HCT116 (cell line): Measurements from ENCODE around the gene CA10. TPM values are rescaled to one million over a fixed set of nuclear protein-coding genes. Genes with fewer than 3 reads are reported as not detected.

Experiments used
- ATAC-seq: fragments of 200-7000 bp; cut with Tn5 transposase; 2 replicates; pipeline ENCODE4 v1.9.1; 2020; ENCODE audit warnings: mild to moderate bottlenecking, moderate library complexity
- BruUV-seq: library from RNA; stranded (reverse); fragments of 400-500 nt; replicated peaks from 2 replicates; lab custom pipeline; 2021; lab: Mats Ljungman, UMichigan
- CTCF ChIA-PET: fragments of 300-600 bp; sonication (Branson Sonifier 250); formaldehyde crosslinking; loops from one replicate; lab custom pipeline; 2021; ENCODE audit warnings: antibody characterized with exemption; lab: Charles Lee
- POLR2A ChIA-PET: fragments of 300-600, 350-600 bp; sonication (Branson Sonifier 250); formaldehyde crosslinking; loops from one replicate; lab custom pipeline; 2021; ENCODE audit warnings: antibody characterized with exemption; lab: Charles Lee
- RAD21 ChIA-PET, 2 experiments: fragments of 300-600 bp; sonication (Branson Sonifier 250); formaldehyde crosslinking; loops; one replicate each; lab custom pipeline; 2023; ENCODE audit warnings: low total read pairs in 2 of 2; ENCODE audit not compliant: uncharacterized antibody in 2 of 2, unreplicated experiment in 2 of 2, low non-redundant PET in 1 of 2; lab: Charles Lee
- DNase-seq: peaks from one replicate; pipeline ENCODE4 v3.0.0-alpha.2; 2010; ENCODE audit warnings: low read depth, low spot score
- H2AFZ ChIP-seq: fragments of 200-600 bp; shearing (Covaris generic), sonication (generic); 2 replicates; pipeline ENCODE4 v1.6.1; 2017; ENCODE audit warnings: low read depth, mixed run types, mixed read lengths, antibody characterized with exemption, low read length; ENCODE audit not compliant: poor library complexity, severe bottlenecking
- H3K27ac ChIP-seq: 2 replicates; pipeline ENCODE4 v1.5.1; 2012; ENCODE audit warnings: low read depth, low read length
- H3K27me3 ChIP-seq: fragments of 200-600 bp; sonication (generic); 2 replicates; pipeline ENCODE4 v1.6.1; 2016; ENCODE audit warnings: mixed run types, low read length, mixed read lengths; ENCODE audit not compliant: insufficient read depth
- H3K36me3 ChIP-seq, 2 experiments: fragments of 200-500 bp in 1 of 2; fragments of 200-600 bp in 1 of 2; sonication (Bioruptor generic) in 1 of 2; sonication (generic) in 1 of 2; 2 replicates each; pipeline versions ENCODE4 v1.5.1 to v1.6.1; 2014 to 2016; ENCODE audit warnings: low read length in 2 of 2, inconsistent platforms in 1 of 2, mixed read lengths in 1 of 2, mixed run types in 1 of 2; ENCODE audit not compliant: insufficient read depth in 2 of 2, control insufficient read depth in 1 of 2
- H3K4me1 ChIP-seq, 2 experiments: fragments of 200-600 bp in 1 of 2; sonication (generic) in 1 of 2; 2 replicates each; pipeline versions ENCODE4 v1.5.1 to v1.6.1; 2012 to 2017; ENCODE audit warnings: low read length in 2 of 2, inconsistent platforms in 1 of 2, mild to moderate bottlenecking in 1 of 2, mixed read lengths in 1 of 2, mixed run types in 1 of 2, moderate library complexity in 1 of 2; ENCODE audit not compliant: insufficient read depth in 2 of 2, control insufficient read depth in 1 of 2
- H3K4me2 ChIP-seq: fragments of 200-600 bp; sonication (generic); 2 replicates; pipeline ENCODE4 v1.6.1; 2017; ENCODE audit warnings: mixed run types, low read length, mixed read lengths
- H3K4me3 ChIP-seq, 2 experiments: fragments of 200-600 bp in 1 of 2; sonication (generic) in 1 of 2; replicated peaks in 1 of 2; 2 replicates each; pipeline ENCODE4 v1.5.1; 2011 to 2016; ENCODE audit warnings: low read length in 2 of 2, control low read depth in 1 of 2, low read depth in 1 of 2, mild to moderate bottlenecking in 1 of 2, mixed read lengths in 1 of 2, mixed run types in 1 of 2
- H3K79me2 ChIP-seq: fragments of 200-600 bp; sonication (generic); 2 replicates; pipeline ENCODE4 v1.6.1; 2017; ENCODE audit warnings: mild to moderate bottlenecking, mixed run types, low read length, moderate library complexity, mixed read lengths; ENCODE audit not compliant: insufficient read depth
- H3K9ac ChIP-seq: fragments of 200-600 bp; sonication (generic); 2 replicates; pipeline ENCODE4 v1.6.1; 2016; ENCODE audit warnings: low read length, mixed read lengths
- H3K9me2 ChIP-seq: fragments of 200-600 bp; sonication (generic), shearing (Covaris generic); 2 replicates; pipeline ENCODE4 v1.6.1; 2017; ENCODE audit warnings: mixed run types, mild to moderate bottlenecking, moderate library complexity; ENCODE audit not compliant: insufficient read depth
- H3K9me3 ChIP-seq, 2 experiments: fragments of 200-500 bp in 1 of 2; fragments of 200-600 bp in 1 of 2; sonication (Bioruptor generic) in 1 of 2; sonication (generic) in 1 of 2; 2 replicates each; pipeline ENCODE4 v1.6.1; 2014 to 2017; ENCODE audit warnings: low read length in 2 of 2, mixed read lengths in 2 of 2, inconsistent platforms in 1 of 2, low read depth in 1 of 2, mild to moderate bottlenecking in 1 of 2, mixed run types in 1 of 2, moderate library complexity in 1 of 2; ENCODE audit not compliant: control insufficient read depth in 1 of 2, insufficient read depth in 1 of 2
- H4K20me1 ChIP-seq: fragments of 200-600 bp; sonication (generic), shearing (Covaris generic); 2 replicates; pipeline ENCODE4 v1.6.1; 2017; ENCODE audit warnings: mixed run types, mild to moderate bottlenecking, moderate library complexity; ENCODE audit not compliant: insufficient read depth
- CEBPB ChIP-seq: IDR thresholded peaks from 2 replicates; pipeline ENCODE4 v1.6.1; 2012; ENCODE audit warnings: low read depth
- ELF1 ChIP-seq: IDR thresholded peaks from 2 replicates; pipeline ENCODE4 v1.6.1; 2012; ENCODE audit warnings: low read depth, borderline replicate concordance
- EZH2 ChIP-seq: fragments of 200-600 bp; sonication (generic); IDR thresholded peaks from 2 replicates; pipeline ENCODE4 v1.6.1; 2017; ENCODE audit warnings: antibody characterized with exemption, mixed run types
- JUND ChIP-seq: IDR thresholded peaks from 2 replicates; pipeline ENCODE4 v1.6.1; 2012
- POLR2AphosphoS5 ChIP-seq: IDR thresholded peaks from 2 replicates; pipeline ENCODE4 v1.6.1; 2011; ENCODE audit warnings: mild to moderate bottlenecking, low read depth, low read length, moderate library complexity
- RAD21 ChIP-seq: IDR thresholded peaks from 2 replicates; pipeline ENCODE4 v1.6.1; 2012; ENCODE audit warnings: low read depth, mild to moderate bottlenecking
- TCF7L2 ChIP-seq: IDR thresholded peaks from 2 replicates; pipeline ENCODE4 v1.7.0; 2011; ENCODE audit warnings: borderline replicate concordance, inconsistent platforms; ENCODE audit not compliant: insufficient read depth, insufficient read length; ENCODE audit errors: extremely low read depth
- intact Hi-C: fragments of 100-400 bp; cut with micrococcal nuclease; formaldehyde crosslinking; loops from 2 replicates; pipeline ENCODE4 v1.10.0; 2022
- total RNA-seq: library from RNA; stranded (reverse); gene quantifications from one replicate; pipeline ENCODE4 v1.2.1, GENCODE V29; 2021; ENCODE audit not compliant: unreplicated experiment
- TF ChIP-seq, protein P1 (sequence below): IDR thresholded peaks from 2 replicates; pipeline ENCODE4 v1.6.1; 2011; ENCODE audit warnings: mild to moderate bottlenecking, low read length, moderate library complexity; ENCODE audit not compliant: insufficient replicate concordance; ENCODE audit errors: extremely low read depth
- TF ChIP-seq, protein P2 (sequence below): IDR thresholded peaks from 2 replicates; pipeline ENCODE4 v1.6.1; 2012; ENCODE audit warnings: low read depth
- TF ChIP-seq, protein P3 (sequence below), 3 experiments: fragments of 200-600 bp in 1 of 3; sonication (generic) in 1 of 3; IDR thresholded peaks in 2 of 3; conservative IDR thresholded peaks in 1 of 3; 2 replicates each; pipeline ENCODE4 v1.5.1; 2012 to 2017; ENCODE audit warnings: low read depth in 2 of 3, low read length in 2 of 3, antibody characterized with exemption in 1 of 3, borderline replicate concordance in 1 of 3, control low read depth in 1 of 3, mild to moderate bottlenecking in 1 of 3, mixed read lengths in 1 of 3, mixed run types in 1 of 3, moderate library complexity in 1 of 3; ENCODE audit not compliant: insufficient read depth in 1 of 3

CA10 gene
- total RNA-seq, 1 experiment from 2014 or later = not detected

DNA sequence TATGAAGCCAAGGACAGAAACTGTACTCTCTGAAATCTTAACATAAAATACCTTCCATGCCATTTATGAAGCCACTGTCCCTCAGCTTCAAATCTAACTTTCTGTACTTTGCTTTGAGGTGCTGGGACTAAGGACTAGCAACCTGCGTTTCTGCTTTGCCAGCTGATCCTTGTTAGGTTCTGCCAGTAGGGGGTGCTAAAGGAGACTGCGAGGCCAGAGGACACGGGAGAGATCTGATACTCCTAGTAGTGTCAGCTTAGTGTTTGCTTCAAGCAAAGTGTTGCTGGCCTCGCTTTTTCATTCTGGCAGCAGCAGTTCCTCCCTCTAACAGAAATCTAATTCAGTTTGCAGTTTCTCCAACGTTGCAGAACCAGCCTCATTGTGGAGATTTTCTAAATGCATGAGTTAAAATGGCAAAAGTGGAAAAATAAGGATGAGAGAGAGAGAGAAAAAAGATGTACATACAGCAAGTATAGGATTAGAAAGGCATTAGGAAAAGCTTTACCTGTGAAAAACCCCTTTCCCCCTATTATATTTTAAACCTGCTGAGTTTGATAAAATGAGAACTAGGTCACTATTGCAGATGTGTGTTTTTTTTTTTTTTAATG is 297.5 kb downstream of the CA10 start:
- H3K9ac ChIP-seq = no peak overlapping the region
- intact Hi-C loops = no loop called here
- H2AFZ ChIP-seq = no peak overlapping the region
- ChIA-PET POLR2A (no interaction called here), RAD21 (no interaction called here), CTCF (interaction anchor here (1.2 kb wide), 1 partner anchor 489 kb away, joined by 3 read pairs; no protein-coding TSS in a partner anchor)
- H3K36me3 ChIP-seq = no peaks in the 10 kb centered on the region
- no peak overlapping the region for H3K4me3 ChIP-seq
- H3K9me3 ChIP-seq = no peaks in the 10 kb centered on the region; a peak in 1 of 4 replicates
- BruUV-seq = no TSS peak
- no peaks in the 10 kb centered on the region for H3K27me3 ChIP-seq
- no peaks in the 10 kb centered on the region for H4K20me1 ChIP-seq
- H3K79me2 ChIP-seq = no peaks in the 10 kb centered on the region
- DNase-seq (peak; percentile 18), ATAC-seq (no peak)
- H3K27ac ChIP-seq = no peak overlapping the region
- H3K4me2 ChIP-seq = no peak overlapping the region
- no peaks in the 10 kb centered on the region for H3K4me1 ChIP-seq
- TF ChIP-seq POLR2AphosphoS5 (no peak), EZH2 (no peak), TCF7L2 (no peak), JUND (no peak), ELF1 (no peak), CEBPB (no peak), RAD21 (peak; percentile 35; the same call in 1 of the 2 replicates)
- TF ChIP-seq, protein P1, sequence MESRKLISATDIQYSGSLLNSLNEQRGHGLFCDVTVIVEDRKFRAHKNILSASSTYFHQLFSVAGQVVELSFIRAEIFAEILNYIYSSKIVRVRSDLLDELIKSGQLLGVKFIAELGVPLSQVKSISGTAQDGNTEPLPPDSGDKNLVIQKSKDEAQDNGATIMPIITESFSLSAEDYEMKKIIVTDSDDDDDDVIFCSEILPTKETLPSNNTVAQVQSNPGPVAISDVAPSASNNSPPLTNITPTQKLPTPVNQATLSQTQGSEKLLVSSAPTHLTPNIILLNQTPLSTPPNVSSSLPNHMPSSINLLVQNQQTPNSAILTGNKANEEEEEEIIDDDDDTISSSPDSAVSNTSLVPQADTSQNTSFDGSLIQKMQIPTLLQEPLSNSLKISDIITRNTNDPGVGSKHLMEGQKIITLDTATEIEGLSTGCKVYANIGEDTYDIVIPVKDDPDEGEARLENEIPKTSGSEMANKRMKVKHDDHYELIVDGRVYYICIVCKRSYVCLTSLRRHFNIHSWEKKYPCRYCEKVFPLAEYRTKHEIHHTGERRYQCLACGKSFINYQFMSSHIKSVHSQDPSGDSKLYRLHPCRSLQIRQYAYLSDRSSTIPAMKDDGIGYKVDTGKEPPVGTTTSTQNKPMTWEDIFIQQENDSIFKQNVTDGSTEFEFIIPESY = no peak
- TF ChIP-seq, protein P2, sequence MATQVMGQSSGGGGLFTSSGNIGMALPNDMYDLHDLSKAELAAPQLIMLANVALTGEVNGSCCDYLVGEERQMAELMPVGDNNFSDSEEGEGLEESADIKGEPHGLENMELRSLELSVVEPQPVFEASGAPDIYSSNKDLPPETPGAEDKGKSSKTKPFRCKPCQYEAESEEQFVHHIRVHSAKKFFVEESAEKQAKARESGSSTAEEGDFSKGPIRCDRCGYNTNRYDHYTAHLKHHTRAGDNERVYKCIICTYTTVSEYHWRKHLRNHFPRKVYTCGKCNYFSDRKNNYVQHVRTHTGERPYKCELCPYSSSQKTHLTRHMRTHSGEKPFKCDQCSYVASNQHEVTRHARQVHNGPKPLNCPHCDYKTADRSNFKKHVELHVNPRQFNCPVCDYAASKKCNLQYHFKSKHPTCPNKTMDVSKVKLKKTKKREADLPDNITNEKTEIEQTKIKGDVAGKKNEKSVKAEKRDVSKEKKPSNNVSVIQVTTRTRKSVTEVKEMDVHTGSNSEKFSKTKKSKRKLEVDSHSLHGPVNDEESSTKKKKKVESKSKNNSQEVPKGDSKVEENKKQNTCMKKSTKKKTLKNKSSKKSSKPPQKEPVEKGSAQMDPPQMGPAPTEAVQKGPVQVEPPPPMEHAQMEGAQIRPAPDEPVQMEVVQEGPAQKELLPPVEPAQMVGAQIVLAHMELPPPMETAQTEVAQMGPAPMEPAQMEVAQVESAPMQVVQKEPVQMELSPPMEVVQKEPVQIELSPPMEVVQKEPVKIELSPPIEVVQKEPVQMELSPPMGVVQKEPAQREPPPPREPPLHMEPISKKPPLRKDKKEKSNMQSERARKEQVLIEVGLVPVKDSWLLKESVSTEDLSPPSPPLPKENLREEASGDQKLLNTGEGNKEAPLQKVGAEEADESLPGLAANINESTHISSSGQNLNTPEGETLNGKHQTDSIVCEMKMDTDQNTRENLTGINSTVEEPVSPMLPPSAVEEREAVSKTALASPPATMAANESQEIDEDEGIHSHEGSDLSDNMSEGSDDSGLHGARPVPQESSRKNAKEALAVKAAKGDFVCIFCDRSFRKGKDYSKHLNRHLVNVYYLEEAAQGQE = no peak
- TF ChIP-seq, protein P3, sequence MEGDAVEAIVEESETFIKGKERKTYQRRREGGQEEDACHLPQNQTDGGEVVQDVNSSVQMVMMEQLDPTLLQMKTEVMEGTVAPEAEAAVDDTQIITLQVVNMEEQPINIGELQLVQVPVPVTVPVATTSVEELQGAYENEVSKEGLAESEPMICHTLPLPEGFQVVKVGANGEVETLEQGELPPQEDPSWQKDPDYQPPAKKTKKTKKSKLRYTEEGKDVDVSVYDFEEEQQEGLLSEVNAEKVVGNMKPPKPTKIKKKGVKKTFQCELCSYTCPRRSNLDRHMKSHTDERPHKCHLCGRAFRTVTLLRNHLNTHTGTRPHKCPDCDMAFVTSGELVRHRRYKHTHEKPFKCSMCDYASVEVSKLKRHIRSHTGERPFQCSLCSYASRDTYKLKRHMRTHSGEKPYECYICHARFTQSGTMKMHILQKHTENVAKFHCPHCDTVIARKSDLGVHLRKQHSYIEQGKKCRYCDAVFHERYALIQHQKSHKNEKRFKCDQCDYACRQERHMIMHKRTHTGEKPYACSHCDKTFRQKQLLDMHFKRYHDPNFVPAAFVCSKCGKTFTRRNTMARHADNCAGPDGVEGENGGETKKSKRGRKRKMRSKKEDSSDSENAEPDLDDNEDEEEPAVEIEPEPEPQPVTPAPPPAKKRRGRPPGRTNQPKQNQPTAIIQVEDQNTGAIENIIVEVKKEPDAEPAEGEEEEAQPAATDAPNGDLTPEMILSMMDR (IDR thresholded peaks at IDR 0.05 in 2 of 3, conservative IDR thresholded peaks at IDR 0.05 in 1 of 3; ENCODE audit: borderline replicate concordance in 1 of 3, insufficient read depth in 1 of 3, low read depth in 2 of 3, low read length in 2 of 3) = peak in 2 of 3 experiments; percentile 77 to 78; a peak in 4 of 6 replicates
- H3K9me2 ChIP-seq = no peaks in the 10 kb centered on the region
